ENCODE results near the gene MACROD2. TPM values are rescaled to one million over a fixed set of nuclear protein-coding genes. Genes with fewer than 3 reads are reported as not detected.

The MACROD2 gene
- total RNA-seq, 2 donors from 2014 or later = 8.0 to 19.4 TPM

- no peaks in the 10 kb centered on the region for H3K27me3 ChIP-seq (replicated peaks; ENCODE audit: insufficient read depth)
- H3K27ac ChIP-seq = no peak overlapping the region
- H3K36me3 ChIP-seq = no peaks in the 10 kb centered on the region
- no peaks in the 10 kb centered on the region for H3K4me1 ChIP-seq (replicated peaks)
- H3K4me3 ChIP-seq = no peak overlapping the region
- no peak for DNase-seq (ENCODE audit: low spot score)
- TF ChIP-seq POLR2AphosphoS5 (IDR thresholded peaks at IDR 0.05) (no peak), POLR2A (IDR thresholded peaks at IDR 0.05) (no peak), CTCF (IDR thresholded peaks at IDR 0.05) (no peak)
- no peaks in the 10 kb centered on the region for H3K9me3 ChIP-seq
- intact Hi-C loops (cut with DNase I) = no loop called here
- 88% methylated on average over 3 of the region's 3 CpGs for WGBS
Measured at GRCh38 chr20:15065794-15066193, 1070.5 kb downstream of the MACROD2 start.

DNA sequence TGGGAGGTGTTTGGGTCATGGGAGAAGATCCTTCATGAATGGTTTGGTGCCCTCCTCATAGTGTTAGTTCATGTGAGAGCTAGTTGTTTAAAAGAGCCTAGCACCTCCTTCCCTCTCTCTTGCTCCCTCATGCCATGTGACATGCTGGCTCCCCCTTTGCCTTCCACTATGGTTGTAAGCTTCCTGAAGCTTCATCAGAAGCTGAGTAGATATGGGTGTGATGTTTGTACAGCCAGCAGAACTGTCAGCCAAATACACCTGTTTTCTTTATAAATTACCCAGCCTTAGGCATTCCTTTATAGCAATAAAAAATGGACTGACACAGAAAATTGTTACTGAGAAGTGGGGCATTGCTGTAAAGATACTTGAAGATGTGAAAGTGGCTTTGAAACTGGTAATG, 1073.2 kb downstream of the MACROD2 start:
- intact Hi-C loops (cut with DNase I) = no loop called here
- no peaks in the 10 kb centered on the region for H3K27me3 ChIP-seq (replicated peaks; ENCODE audit: insufficient read depth)
- no peak for DNase-seq (ENCODE audit: low spot score)
- H3K36me3 ChIP-seq = no peaks in the 10 kb centered on the region
- no peaks in the 10 kb centered on the region for H3K4me1 ChIP-seq (replicated peaks)
- H3K27ac ChIP-seq = no peak overlapping the region
- H3K9me3 ChIP-seq = no peaks in the 10 kb centered on the region
- H3K4me3 ChIP-seq = no peak overlapping the region
- TF ChIP-seq POLR2A (IDR thresholded peaks at IDR 0.05) (no peak), POLR2AphosphoS5 (IDR thresholded peaks at IDR 0.05) (no peak)

- TF ChIP-seq POLR2AphosphoS5 (IDR thresholded peaks at IDR 0.05) (no peak), CTCF (IDR thresholded peaks at IDR 0.05) (no peak), POLR2A (IDR thresholded peaks at IDR 0.05) (no peak)
- 95% methylated on average over 2 of the region's 2 CpGs for WGBS
- H3K27ac ChIP-seq = no peak overlapping the region
- intact Hi-C loops (cut with DNase I) = no loop called here
- no peaks in the 10 kb centered on the region for H3K4me1 ChIP-seq (replicated peaks)
- no peak overlapping the region for H3K4me3 ChIP-seq
- H3K27me3 ChIP-seq (replicated peaks; ENCODE audit: insufficient read depth) = no peaks in the 10 kb centered on the region
- no peak for DNase-seq (ENCODE audit: low spot score)
- no peaks in the 10 kb centered on the region for H3K9me3 ChIP-seq
- H3K36me3 ChIP-seq = no peaks in the 10 kb centered on the region
Measured at GRCh38 chr20:15069355-15069754, 1074.0 kb downstream of the MACROD2 start.

- DNase-seq (ENCODE audit: low spot score) = no peak
- Histone ChIP-seq H3K9me3 (no peaks in the 10 kb centered on the region), H3K4me1 (replicated peaks) (no peaks in the 10 kb centered on the region), H3K27me3 (replicated peaks; ENCODE audit: insufficient read depth) (no peaks in the 10 kb centered on the region), H3K4me3 (no peak overlapping the region), H3K36me3 (no peaks in the 10 kb centered on the region), H3K27ac (no peak overlapping the region)
- 35% methylated on average over 2 of the region's 2 CpGs for WGBS
- TF ChIP-seq POLR2A (IDR thresholded peaks at IDR 0.05) = no peak
- TF ChIP-seq POLR2AphosphoS5 (IDR thresholded peaks at IDR 0.05) = no peak
- TF ChIP-seq CTCF (IDR thresholded peaks at IDR 0.05) = no peak
- intact Hi-C loops (cut with DNase I) = no loop called here
Measured at GRCh38 chr20:15071085-15071808, 1075.9 kb downstream of the MACROD2 start.

DNA sequence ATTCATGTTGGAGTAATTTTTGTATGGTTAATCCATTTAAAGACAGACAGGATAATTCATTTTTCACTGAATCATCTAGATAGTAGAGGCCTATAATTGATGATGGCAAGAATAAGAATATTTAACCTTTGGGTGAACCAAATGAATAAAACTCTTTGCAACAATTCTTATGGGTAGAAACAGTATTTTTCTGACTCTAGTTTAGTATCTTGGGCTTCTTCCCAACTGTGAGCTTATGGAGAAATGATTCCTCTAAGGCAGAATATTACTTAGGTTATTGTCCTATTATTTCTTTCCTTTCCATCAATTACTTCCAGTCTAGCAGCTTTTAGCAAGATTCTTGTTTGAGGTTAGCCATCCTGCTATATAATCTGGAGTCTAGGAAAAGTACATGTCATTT, 1077.0 kb downstream of the MACROD2 start:
- Histone ChIP-seq H3K4me3 (no peak overlapping the region), H3K27me3 (replicated peaks; ENCODE audit: insufficient read depth) (no peaks in the 10 kb centered on the region), H3K36me3 (no peaks in the 10 kb centered on the region), H3K4me1 (replicated peaks) (no peaks in the 10 kb centered on the region), H3K9me3 (no peaks in the 10 kb centered on the region), H3K27ac (no peak overlapping the region)
- DNase-seq (ENCODE audit: low spot score) = no peak
- no peak for TF ChIP-seq CTCF (IDR thresholded peaks at IDR 0.05)
- no peak for TF ChIP-seq POLR2A (IDR thresholded peaks at IDR 0.05)
- TF ChIP-seq POLR2AphosphoS5 (IDR thresholded peaks at IDR 0.05) = no peak
- intact Hi-C loops (cut with DNase I) = no loop called here
